GM10847 (cell line): Measurements from ENCODE around the gene ZFC3H1.

Experiments used
- POLR2A ChIP-seq: IDR thresholded peaks from 2 replicates; pipeline ENCODE4 v1.6.1; 2011; ENCODE audit not compliant: insufficient read length; ENCODE audit errors: extremely low read depth

The ZFC3H1 gene

GRCh38 chr12:71685914-71686657 lies 22.4 kb upstream of the ZFC3H1 start, which contains the start of gene TMEM19:
TSS of gene TMEM19 (plus strand) at chr12:71686082. CDS start at chr12:71686681, 599 bp downstream.
- TF ChIP-seq POLR2A, result peak; percentile 81

GRCh38 chr12:71685312-71685906 lies 21.8 kb upstream of the ZFC3H1 start:
- TF ChIP-seq POLR2A, result no peak

- no peak for TF ChIP-seq POLR2A
These were observed 20.4 kb upstream of the ZFC3H1 start for GRCh38 chr12:71684081-71684480.

- no peak for TF ChIP-seq POLR2A
These were observed 20.0 kb upstream of the ZFC3H1 start for GRCh38 chr12:71683633-71684032.

GRCh38 chr12:71682466-71682865 lies 18.8 kb upstream of the ZFC3H1 start:
- no peak for TF ChIP-seq POLR2A

GRCh38 chr12:71671816-71672215 lies 8.2 kb upstream of the ZFC3H1 start:
- TF ChIP-seq POLR2A, result no peak

GRCh38 chr12:71671311-71671710 lies 7.7 kb upstream of the ZFC3H1 start:
- TF ChIP-seq POLR2A, result no peak

GRCh38 chr12:71666259-71666658 lies 2.6 kb upstream of the ZFC3H1 start:
- no peak for TF ChIP-seq POLR2A

- no peak for TF ChIP-seq POLR2A
These were observed 1.4 kb upstream of the ZFC3H1 start for GRCh38 chr12:71665090-71665463.

GRCh38 chr12:71664411-71665089 lies 902 bp upstream of the ZFC3H1 start:
- no peak for TF ChIP-seq POLR2A

GRCh38 chr12:71662849-71663560 lies 643 bp downstream of the ZFC3H1 start:
- TF ChIP-seq POLR2A, result peak; percentile 15

GRCh38 chr12:71661977-71662530 lies 1.6 kb downstream of the ZFC3H1 start:
- TF ChIP-seq POLR2A, result no peak

- no peak for TF ChIP-seq POLR2A
These were observed 6.9 kb downstream of the ZFC3H1 start for GRCh38 chr12:71656740-71657139.

GRCh38 chr12:71655907-71656306 lies 7.7 kb downstream of the ZFC3H1 start:
- TF ChIP-seq POLR2A, result no peak

- TF ChIP-seq POLR2A, result no peak
These were observed 8.2 kb downstream of the ZFC3H1 start for GRCh38 chr12:71655495-71655894.

GRCh38 chr12:71654200-71654599 lies 9.4 kb downstream of the ZFC3H1 start:
- no peak for TF ChIP-seq POLR2A

- no peak for TF ChIP-seq POLR2A
These were observed 10.5 kb downstream of the ZFC3H1 start for GRCh38 chr12:71653137-71653536.
